ENCODE results near the gene SMCO4.

SMCO4 gene

DNA sequence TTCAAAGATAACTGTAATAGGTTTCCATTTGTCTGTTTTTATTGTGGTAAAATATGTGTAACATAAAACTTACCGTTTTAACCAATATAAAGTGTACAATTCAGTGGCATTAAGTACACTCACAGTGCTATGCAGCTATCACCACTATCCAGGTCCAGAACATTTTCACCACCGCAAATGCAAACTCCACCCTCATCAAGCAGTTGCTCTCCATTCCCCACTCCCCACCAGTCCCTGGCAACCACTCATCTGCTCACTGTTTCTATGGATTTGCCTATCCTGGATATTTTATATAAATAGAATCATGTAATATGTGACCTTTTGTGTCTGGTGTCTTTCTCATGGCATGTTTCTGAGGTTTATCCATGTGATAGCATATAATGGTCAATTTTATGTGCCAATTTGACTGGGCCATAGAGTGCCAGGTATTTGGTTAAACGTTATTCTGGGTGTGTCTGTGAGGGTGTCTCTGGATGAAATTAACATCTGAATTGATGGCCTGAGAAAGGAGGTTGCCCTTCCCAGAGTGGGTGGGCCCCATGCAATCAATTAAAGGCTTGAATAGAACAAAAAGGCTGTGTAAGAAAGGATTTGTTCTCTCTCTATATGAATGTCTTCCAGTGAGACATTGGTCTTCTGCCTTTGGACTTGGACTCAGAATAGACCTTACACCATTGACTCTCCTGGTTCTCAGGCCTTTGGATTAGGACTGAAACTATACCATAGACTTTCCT, 17.2 kb upstream of the SMCO4 start:
- in situ Hi-C loops (cut with MboI; ENCODE audit: low sequenced_read_pairs): no loop called here

DNA sequence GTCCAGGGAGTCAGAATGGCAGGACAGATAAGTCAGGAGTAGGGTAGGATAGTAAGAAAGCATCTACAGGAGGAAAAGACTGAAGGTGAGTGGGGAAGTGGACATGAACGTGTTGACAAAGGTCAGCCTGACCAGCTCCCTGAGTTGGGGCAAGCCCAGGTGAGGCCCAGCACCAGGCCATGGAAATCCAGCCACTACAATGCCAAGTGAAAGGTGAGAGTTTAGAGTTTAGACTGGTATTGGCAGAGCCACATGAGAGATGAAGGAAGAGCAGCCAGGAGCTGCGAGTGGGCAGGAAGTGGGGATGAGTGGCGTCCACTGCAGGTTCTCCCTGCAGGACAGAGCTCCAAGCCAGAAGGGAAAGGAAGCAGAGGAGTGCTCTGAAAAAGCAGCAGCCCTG, 16.5 kb upstream of the SMCO4 start:
- in situ Hi-C loops (cut with MboI; ENCODE audit: low sequenced_read_pairs): no loop called here

DNA sequence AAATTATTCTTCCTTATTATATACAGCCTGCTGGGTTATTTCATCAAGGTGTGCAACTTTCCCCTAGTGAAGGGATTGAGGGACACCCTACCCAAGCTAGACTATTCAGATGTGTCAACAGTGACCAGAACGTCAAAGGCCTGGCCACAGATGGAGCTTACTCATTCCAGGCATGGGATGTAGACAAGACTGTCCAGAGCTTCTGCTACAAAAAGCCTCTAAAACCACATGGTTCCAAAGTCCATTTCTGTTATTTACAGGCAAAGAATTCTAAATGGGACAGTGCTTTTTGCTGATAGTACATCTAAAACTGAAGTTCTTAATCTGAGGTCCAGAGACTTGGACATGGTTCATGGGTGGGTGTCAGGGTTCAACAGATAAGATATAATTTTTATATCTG, 9.7 kb upstream of the SMCO4 start:
- in situ Hi-C loops (cut with MboI; ENCODE audit: low sequenced_read_pairs): no loop called here

DNA sequence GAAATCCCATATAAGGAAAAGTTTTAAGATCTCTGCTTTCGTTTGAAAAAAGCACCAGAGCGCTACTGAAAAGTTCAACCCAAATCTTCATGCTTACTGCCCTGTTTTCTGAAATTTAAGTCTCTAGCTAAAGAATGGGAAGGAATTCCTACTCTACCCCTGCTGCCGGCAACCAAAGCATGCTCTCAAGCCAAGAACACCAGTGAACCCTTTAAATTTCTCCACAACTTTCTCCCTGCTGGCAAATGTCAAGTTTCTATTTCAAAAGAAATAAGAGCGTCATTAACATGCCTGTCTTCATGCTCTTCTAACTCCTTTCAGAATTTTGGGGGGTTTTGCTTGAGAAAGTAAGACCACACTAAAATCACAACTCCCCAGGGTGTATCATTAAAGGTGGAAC, 6.8 kb upstream of the SMCO4 start:
- in situ Hi-C loops (cut with MboI; ENCODE audit: low sequenced_read_pairs): loop anchor here (25.0 kb wide), 1 partner anchor 313 kb away; no protein-coding TSS in a partner anchor

DNA sequence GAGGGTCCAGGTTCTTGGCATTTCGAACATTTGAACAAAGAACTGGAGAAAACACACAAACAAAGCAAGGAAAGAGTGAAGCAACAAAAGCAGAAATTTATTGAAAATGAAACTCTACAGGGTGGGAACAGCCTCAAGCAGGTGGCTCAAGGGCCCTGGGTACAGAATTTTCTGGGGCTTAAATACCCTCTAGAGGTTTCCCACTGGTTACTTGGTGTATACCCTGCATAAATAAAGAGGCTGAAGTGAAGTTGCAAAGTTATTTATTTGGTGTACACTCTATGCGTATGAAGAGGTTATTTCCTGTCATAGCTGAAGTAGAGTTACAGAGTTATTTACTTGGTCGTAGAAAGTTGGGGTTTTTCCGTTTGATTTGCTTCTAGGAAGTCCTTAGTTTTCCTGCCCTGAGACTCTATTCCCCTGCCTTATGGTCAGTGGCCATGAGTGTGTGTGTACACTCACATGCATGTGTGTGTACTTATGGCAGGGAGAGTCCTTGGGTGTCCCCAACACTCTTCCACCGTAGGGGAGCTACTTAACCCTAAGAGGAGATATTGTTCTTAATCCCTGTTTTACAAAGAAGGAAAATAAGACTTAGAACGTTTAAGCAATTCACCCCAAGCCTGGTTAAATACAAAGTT, 5.6 kb upstream of the SMCO4 start:
- in situ Hi-C loops (cut with MboI; ENCODE audit: low sequenced_read_pairs): loop anchor here (25.0 kb wide), 1 partner anchor 311 kb away; no protein-coding TSS in a partner anchor

DNA sequence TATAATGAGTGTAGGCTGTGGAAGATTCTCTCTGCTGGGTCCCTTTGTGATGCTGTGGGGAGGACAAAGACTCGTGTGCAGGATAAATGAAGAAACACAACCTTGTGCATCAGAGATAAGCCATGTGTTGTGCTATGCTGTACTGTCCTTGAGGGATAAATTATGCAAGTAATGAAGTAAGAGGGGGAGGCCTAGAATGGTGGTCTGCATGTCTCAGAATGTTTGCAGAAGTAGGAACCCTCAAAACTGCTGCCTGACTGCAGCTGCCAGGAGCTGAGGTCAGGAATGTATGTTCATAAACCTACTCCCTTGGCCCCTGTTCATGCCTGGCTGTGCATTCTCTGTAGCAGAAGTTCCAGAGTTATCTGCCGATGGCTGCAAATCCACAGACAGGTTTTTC, 4.6 kb upstream of the SMCO4 start:
- in situ Hi-C loops (cut with MboI; ENCODE audit: low sequenced_read_pairs): loop anchor here (25.0 kb wide), 1 partner anchor 310 kb away; no protein-coding TSS in a partner anchor

DNA sequence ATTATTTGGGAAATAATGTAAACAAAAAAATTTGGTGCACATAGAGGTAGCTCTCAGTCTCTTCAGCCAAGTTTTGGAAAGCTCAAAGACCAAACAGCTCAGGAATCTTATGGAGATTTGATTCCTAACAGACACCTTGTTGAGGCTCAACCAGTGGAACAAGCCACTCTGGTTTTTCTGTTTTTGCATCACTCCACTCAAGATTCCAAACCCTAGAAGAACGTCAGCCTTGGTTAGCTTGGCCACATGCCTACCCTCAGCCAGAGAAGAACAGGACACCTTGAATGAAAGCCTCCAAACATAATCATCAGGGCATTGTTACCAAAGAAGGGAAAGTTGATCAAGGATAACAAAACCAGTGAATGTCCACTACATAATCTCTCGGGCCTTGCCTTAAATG, 3.8 kb upstream of the SMCO4 start:
- in situ Hi-C loops (cut with MboI; ENCODE audit: low sequenced_read_pairs): loop anchor here (25.0 kb wide), 1 partner anchor 310 kb away; no protein-coding TSS in a partner anchor

DNA sequence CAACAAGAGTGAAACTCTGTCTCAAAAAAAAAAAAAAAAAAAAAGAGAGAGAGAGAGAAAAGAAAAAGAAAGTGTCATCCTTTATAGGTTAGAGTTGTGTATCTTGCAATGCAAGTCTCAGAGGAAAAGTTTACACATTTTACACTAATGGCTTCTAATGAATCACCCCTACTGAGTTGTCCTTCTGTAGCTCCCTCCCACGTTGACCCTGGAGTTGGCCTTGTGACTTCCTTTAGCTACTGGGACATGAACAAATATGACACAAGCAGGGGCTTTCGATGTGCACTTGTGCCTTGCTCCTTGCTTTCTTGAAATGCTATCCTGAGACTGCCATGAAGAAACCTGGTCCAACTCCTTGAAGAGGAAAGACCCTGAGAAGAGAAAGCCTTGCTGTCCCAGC, 2.4 kb upstream of the SMCO4 start:
- in situ Hi-C loops (cut with MboI; ENCODE audit: low sequenced_read_pairs): loop anchor here (25.0 kb wide), 1 partner anchor 308 kb away; no protein-coding TSS in a partner anchor

DNA sequence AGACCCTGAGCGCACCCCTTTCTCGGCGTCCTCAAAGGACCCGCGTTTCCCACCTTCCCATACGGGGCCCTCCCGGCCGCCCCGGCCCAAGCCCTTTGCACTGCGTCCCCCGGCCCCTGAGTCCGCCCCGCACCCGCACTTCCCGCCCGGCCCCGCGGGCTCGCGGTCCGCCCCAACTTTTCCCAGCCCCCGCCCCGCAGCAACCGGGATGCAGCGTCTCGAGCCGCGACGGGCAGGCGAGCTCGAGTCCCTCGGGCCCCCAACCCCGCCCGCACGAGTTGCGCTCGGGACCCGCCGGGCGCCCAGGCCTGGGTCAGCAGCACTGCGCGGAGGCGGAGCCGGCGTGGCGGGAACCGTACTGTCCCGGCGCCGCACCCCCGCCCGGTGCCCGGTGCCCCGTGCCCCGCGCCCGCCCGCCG, 371 bp downstream of the SMCO4 start:
- in situ Hi-C loops (cut with MboI; ENCODE audit: low sequenced_read_pairs): loop anchor here (25.0 kb wide), 1 partner anchor 306 kb away; no protein-coding TSS in a partner anchor

DNA sequence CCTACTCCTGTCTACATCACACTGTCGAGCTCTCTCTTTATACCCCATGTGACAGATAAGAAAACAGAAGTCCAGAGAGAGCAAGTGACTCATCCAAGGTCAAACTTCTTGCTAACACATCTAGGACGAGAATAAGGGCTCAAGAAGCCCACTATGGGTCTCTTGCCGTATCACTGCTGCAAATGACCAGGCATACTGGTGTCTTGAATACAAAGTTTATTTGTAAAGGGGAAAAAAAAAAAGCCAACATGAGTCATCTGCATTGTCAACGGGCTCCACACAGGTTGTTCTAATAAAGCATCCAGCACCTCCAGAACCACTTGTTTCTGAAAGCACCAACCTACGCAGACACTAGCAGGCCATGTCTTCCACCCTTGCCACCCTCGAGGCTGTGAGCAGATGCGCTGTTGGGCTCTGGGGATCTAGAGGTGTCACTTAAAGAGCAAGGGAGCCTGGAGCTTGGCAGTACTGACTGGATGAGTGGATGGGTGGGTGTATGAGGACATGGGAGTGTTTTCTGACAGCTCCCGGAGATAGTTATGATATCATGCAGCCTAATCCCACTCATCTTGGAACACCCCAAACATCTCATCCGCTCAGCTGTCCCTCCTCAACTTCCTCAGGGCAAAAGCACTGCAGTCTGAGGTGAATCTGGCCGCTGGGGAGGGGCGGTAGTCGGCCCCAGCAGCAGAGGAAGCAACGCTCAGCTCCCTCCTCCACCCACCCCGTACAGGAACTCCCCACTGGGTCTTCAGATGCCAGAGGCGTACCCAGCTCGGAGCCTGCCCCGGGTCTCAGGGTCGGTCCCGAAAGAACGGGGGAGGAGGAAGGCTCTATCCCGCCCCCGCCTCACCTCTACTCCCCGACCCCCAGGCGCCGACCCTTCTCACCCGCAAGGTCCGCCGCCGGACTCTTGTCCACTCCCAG, 1.0 kb downstream of the SMCO4 start:
- in situ Hi-C loops (cut with MboI; ENCODE audit: low sequenced_read_pairs): loop anchor here (25.0 kb wide), 1 partner anchor 305 kb away; no protein-coding TSS in a partner anchor

DNA sequence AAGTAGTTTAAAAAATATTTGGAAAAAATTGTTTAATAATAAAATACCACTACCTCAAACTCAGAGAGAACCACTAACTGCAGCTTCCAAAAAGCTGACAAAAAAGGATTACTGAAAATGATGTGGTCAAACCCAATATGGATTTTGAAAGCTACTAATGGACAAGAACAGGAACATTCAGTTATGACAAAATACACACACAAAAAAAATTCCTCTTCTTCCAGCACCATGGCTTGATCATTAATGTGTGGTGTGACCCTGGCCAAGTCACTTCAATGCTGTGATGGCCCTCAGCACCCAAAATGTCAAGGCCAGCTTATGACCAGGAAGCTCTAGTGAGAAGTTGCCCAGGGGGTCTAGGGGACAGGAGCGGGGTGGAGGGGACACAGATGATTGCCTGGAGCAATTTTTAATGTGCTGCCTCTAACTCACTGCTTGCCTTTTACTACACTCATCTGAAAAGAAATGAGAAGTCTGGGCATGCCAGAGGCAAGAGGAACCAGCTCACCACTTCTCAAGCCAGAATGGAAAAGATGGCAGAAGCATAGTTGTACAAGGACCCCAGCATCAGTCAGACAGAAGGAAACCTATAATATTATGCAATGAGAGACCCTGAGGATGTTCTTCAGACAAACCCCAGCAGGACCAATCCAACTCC, 2.2 kb downstream of the SMCO4 start:
- in situ Hi-C loops (cut with MboI; ENCODE audit: low sequenced_read_pairs): loop anchor here (25.0 kb wide), 1 partner anchor 304 kb away; no protein-coding TSS in a partner anchor

DNA sequence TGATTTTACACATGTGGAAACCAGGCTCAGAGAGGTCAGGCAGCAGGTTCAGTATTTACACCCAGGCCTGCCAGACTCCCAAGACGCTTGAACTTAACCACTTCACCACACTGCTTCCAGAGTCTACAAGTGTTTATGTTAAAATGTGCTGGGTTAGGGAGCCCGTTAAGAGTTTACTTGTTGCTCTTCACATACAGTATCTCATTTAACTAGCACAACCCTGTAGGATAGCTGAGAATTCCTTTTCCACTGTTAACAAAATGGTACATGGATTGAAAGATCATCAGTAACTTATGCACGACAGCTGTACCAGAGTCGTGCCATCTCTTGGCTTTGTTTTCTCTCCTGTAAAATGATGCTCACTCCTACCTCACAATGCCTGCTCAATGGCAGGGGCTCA, 2.9 kb downstream of the SMCO4 start:
- in situ Hi-C loops (cut with MboI; ENCODE audit: low sequenced_read_pairs): loop anchor here (25.0 kb wide), 1 partner anchor 303 kb away; no protein-coding TSS in a partner anchor

DNA sequence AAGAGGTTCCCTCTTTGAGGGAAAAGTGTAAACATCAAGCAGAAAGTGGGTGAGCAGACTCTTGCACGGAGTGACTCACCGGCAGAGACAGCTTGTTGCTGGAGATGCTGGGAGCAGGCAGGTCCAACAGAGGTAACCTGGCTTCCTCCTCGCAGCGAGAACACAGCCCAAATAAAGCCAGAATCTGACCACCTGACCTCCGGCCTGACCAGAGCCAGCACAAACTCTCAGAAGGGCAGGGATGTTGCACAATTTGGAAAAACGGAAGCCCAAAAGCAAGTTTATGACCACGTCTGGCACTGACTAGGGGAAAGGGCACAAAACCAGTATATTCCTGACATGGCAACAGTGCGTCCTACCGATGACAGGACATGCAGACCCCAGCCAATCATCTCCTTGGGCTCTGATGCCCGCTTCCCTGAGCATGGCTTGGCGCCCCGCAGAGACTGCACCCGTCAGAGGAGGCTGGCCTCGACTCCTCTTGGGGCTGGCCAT, 5.4 kb downstream of the SMCO4 start:
- in situ Hi-C loops (cut with MboI; ENCODE audit: low sequenced_read_pairs): loop anchor here (25.0 kb wide), 1 partner anchor 301 kb away; no protein-coding TSS in a partner anchor

DNA sequence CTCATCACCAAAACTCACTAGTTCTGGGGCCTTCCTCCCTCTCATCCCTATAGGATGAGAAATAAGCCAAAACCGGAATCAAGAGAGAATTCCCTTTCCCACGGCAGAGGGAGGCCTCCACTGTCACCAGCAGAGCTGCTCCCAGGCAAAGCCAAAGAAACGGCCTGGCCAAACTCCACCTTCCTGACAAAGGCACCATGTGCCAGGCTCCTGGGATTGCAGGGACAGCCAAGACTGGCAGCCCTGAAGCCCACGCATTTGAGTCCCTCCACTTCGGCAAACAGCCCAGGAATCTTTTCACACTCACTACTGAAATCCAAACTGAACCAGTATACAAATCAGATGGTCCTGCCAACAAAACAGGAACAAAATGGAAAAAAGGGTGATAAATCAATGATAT, 6.1 kb downstream of the SMCO4 start:
- in situ Hi-C loops (cut with MboI; ENCODE audit: low sequenced_read_pairs): loop anchor here (25.0 kb wide), 1 partner anchor 300 kb away; no protein-coding TSS in a partner anchor

DNA sequence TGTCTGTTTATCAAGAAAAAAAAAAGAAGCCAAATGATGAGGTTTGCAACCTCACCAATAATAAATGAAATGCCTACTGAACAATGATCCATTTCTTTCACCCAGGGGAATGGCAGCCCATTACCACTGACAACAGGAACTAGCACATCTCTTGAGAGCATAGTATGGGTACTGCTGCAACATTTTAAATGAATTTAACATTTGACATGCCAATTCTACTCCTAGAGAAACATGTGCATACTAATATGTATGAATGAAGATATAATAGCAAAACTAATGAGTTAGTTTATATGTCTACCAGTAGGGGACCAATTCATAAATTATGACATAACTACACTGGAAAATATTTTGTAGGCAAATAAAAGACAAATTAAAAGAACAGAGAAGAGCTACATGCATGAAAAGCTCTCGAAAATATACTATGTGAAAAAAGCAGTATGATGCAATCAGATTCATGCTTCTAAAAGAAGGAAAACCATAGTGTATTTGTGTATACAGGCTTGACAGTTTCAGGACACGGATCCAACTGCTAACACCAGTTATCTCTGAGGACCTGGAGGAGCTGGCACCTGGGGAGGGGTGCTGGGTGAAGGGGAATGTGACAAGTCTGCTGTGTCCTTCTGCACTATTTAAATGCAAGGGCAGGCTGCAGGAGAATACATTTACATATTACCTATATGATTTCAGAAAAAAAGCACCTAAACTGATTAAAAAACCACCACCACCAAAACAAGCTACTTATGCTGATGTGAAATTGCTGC, 6.9 kb downstream of the SMCO4 start:
- in situ Hi-C loops (cut with MboI; ENCODE audit: low sequenced_read_pairs): loop anchor here (25.0 kb wide), 1 partner anchor 299 kb away; no protein-coding TSS in a partner anchor

DNA sequence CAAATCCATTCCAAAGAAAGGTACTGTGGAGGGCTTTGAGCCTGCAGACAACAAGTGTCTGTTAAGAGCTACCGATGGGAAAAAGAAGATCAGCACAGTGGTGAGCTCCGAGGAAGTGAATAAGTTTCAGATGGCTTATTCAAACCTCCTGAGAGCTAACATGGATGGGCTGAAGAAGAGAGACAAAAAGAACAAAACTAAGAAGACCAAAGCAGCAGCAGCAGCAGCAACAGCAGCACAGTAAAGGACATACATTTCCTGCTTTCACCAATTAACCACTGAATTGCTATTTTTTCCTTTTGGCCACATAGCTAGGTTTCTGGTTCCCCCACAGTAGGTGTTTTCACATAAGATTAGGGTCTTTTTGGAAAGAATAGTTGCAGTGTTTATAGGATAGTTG, 7.6 kb downstream of the SMCO4 start:
- in situ Hi-C loops (cut with MboI; ENCODE audit: low sequenced_read_pairs): loop anchor here (25.0 kb wide), 1 partner anchor 298 kb away; no protein-coding TSS in a partner anchor

DNA sequence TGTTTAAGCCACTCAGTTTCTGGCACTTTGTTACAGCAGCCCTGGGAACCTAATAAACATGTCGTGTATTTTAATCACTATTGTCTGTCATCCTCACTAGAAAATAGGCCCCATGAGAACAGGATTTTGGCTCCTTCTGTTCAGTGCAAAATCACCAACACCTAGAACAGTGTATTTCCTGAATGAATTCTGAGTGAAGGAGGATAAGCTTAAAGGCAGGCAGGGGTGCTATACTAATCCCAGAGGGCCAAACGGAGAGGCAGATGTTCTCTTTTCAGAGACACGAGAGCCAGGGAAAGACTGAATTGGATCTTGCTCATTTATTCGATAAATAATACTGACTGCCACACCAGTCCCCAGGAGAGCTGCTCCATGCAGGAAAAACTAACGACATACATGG, 10.4 kb downstream of the SMCO4 start:
- in situ Hi-C loops (cut with MboI; ENCODE audit: low sequenced_read_pairs): loop anchor here (25.0 kb wide), 1 partner anchor 296 kb away; no protein-coding TSS in a partner anchor

DNA sequence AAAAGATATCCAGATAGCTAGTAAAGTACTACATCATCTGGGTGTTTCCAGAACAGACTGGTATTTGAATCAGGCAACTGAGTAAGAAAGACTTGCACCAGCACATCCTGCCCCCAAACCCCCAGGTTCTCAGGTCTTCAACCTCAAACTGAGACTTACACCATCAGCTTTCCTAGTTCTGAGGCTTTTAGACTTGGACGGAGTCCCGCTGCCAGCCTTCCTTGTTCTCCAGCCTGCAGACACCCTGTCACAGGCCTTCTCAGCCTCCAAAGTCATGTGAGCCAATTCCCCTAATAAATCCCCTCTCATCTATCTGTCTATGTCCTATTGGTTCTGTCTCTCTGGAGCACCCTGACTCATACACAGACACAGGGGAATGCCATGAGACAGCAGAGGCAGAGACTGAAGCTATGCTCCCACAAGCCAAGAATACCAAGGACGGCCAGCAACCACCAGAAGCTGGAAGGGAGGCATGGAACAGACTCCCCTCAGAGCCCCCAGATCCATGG, 10.9 kb downstream of the SMCO4 start:
- in situ Hi-C loops (cut with MboI; ENCODE audit: low sequenced_read_pairs): loop anchor here (25.0 kb wide), 1 partner anchor 295 kb away; no protein-coding TSS in a partner anchor

DNA sequence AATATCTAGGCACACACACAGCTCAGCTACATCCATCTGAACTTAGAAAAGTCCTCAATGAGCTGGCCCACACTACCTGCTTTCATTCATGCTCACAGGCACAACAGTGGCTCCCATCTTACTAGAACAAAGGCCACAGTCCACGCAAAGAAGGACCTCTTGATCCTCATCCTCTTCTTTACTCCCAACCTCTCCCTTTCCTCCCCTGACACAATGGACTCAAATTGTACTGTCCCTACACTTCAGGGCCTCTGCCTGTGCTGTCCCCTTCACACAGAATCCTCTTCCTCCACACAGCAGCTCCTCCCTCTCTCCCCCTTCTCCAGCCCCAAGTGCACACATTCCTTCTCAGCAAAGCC, 12.7 kb downstream of the SMCO4 start:
- in situ Hi-C loops (cut with MboI; ENCODE audit: low sequenced_read_pairs): loop anchor here (25.0 kb wide), 1 partner anchor 293 kb away; no protein-coding TSS in a partner anchor
